ENCODE results near the gene OARD1. TPM values are rescaled to one million over a fixed set of nuclear protein-coding genes. Genes with fewer than 3 reads are reported as not detected.

The OARD1 gene
- total RNA-seq, 4 donors from 2014 or later: 12.3 to 25.6 (median 17.3) TPM

Other genes starting within 250 kb of the OARD1 start
- gene UNC5CL, start 33.1 kb downstream of the OARD1 start, total RNA-seq: 1 to 10 TPM in 3 of 4 donors, under 1 TPM in 1; 0.90 to 7.6 (median 1.5) TPM
- not detected for gene TSPO2, start 29.9 kb downstream of the OARD1 start, total RNA-seq
- not detected for gene APOBEC2, start 19.2 kb downstream of the OARD1 start, total RNA-seq
- 10 to 100 TPM; 11.2 to 32.7 (median 16.0) TPM for gene NFYA, start 618 bp upstream of the OARD1 start, total RNA-seq
- gene TREML1, start 82.0 kb upstream of the OARD1 start, total RNA-seq: 1 to 10 TPM in 2 of 4 donors, under 1 TPM in 1, not detected in 1; 0.63 to 4.5 (median 2.2) TPM
- 10 to 100 TPM; 10.0 to 46.1 (median 14.3) TPM for gene TREM2, start 90.8 kb upstream of the OARD1 start, total RNA-seq
- not detected for gene TREML2, start 128.8 kb upstream of the OARD1 start, total RNA-seq
- not detected for gene TREML4, start 156.0 kb upstream of the OARD1 start, total RNA-seq
- 1 to 10 TPM; 1.1 to 3.3 (median 2.1) TPM for gene TREM1, start 214.3 kb upstream of the OARD1 start, total RNA-seq